NB4 (cell line): ENCODE data around the gene SLCO1B1.

Source experiments
- DNase-seq: peaks from one replicate; pipeline ENCODE4 v3.0.0; 2010; ENCODE audit warnings: low read depth
- H3K4me3 ChIP-seq: one replicate; pipeline ENCODE4 v1.5.1; 2011; ENCODE audit warnings: mild to moderate bottlenecking, low read depth, low read length, moderate library complexity
- CTCF ChIP-seq: IDR thresholded peaks from one replicate; pipeline ENCODE4 v1.5.1; 2012; ENCODE audit warnings: low read depth, low read length
- MAX ChIP-seq: IDR thresholded peaks from 2 replicates; pipeline ENCODE4 v1.6.1; 2011; ENCODE audit warnings: low read depth, low read length
- MYC ChIP-seq: IDR thresholded peaks from 2 replicates; pipeline ENCODE4 v1.6.1; 2011; ENCODE audit warnings: low read depth, low read length
- POLR2A ChIP-seq: IDR thresholded peaks from 2 replicates; pipeline ENCODE4 v1.6.1; 2011; ENCODE audit warnings: mild to moderate bottlenecking; ENCODE audit not compliant: insufficient read length; ENCODE audit errors: extremely low read depth

The SLCO1B1 gene

DNA sequence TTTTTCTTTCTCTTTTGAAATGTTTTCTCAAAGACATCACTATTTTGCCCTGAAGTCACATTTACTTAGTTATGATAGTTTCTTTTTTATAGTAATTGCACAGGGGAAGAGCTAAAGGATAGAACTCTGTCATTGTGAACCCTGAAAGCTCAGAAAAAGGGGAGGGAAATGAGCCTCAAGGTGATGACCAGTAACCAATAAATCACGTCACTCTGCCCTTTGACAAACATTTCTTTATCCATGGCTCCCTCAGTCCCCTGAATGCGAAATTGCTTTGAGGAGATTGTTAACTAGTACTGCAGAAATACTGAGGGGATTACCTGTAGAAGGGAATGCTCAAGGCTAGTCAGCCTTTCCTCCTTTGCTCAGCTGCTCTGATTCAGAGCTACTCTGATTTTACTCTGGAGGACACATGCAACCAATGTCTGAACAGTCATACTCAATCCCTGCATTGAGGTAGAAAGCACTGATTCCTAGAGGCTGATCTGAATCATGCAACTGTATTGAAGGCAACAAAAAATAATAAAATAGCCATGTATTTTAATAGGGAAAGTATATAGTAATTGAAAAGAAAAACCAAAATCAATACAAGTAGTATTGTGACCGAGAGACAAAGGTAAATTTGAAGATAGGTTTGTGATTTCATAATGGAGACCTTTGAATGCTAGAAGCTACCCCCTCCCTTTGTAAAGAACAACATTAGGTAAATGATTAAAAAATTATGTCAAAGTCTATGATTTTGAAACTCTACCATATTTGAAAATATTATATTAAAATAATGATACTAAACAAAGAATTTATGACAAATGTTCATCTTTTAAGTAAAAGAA lies 24.7 kb downstream of the SLCO1B1 start:
- no peak overlapping the region for H3K4me3 ChIP-seq
- DNase-seq, result no peak
- no peak for TF ChIP-seq CTCF
- TF ChIP-seq MAX, result no peak
- TF ChIP-seq MYC, result no peak
- TF ChIP-seq POLR2A, result no peak

DNA sequence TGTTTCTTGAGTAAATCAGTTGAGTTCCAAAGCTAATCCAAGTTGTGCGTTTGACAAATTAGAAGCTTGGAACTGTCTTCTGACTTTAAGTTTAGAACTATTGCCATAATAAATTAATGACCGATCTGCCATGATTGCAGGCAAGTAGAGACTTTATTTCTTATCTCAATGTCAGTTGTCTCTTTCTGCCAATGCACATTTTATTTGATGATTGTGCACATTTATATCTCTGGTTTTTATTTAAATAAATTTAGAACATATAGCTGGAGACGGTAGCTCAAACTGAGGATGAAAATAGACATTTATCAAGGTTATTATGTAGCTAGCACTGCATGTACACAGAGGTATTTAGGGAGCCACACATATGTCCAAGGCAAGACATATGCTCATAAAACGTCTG lies 34.1 kb downstream of the SLCO1B1 start:
- no peak for TF ChIP-seq MAX
- TF ChIP-seq MYC, result no peak
- TF ChIP-seq POLR2A, result no peak
- TF ChIP-seq CTCF, result no peak
- no peak for DNase-seq
- no peak overlapping the region for H3K4me3 ChIP-seq

GRCh38 chr12:21169878-21170472 lies 39.0 kb downstream of the SLCO1B1 start:
- peak; percentile 85 for DNase-seq
- TF ChIP-seq MAX, result peak; percentile 81
- TF ChIP-seq MYC, result peak; percentile 32; the same call in 1 of the 2 replicates
- peak; percentile 99 for TF ChIP-seq CTCF
- no peak for TF ChIP-seq POLR2A
- H3K4me3 ChIP-seq, result no peak overlapping the region

GRCh38 chr12:21172079-21172478 lies 41.1 kb downstream of the SLCO1B1 start:
- TF ChIP-seq MAX, result no peak
- TF ChIP-seq POLR2A, result no peak
- TF ChIP-seq MYC, result no peak
- TF ChIP-seq CTCF, result no peak
- H3K4me3 ChIP-seq, result no peak overlapping the region
- no peak for DNase-seq

DNA sequence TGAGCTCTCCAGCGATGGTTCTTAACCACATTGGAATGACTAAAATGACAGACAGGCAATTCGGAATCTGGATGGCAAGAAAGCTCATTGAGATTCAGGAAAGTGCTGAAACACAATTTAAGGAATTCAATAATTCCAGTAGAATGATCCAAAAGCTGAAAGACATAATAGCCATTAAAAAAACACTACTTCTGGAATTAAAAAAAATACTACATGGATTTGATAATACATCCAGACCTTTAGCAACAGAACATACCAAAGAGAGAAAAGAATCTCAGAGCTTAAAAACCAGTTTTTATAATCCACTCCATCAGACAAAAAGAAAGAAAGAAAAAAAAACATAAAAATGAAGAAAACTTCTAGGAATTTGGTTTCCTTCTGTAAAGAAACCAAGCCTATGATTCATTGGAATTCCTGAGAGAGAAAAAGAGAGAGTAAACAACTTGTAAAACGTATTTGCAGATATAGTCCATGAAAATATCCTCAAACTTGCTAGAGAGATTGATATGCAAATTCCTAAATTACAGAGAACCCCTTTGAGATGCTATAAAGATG lies 52.8 kb downstream of the SLCO1B1 start:
- H3K4me3 ChIP-seq, result no peak overlapping the region
- no peak for DNase-seq
- TF ChIP-seq CTCF (no peak), POLR2A (no peak), MYC (no peak), MAX (no peak)
